Stimulated activated naive CD8-positive, alpha-beta T cell treated with anti-CD3 and anti-CD28 coated beads, Interleukin-15, Interleukin-2, amounts not matched to agents 100 ng/mL and 50 ng/mL, for 24 hours (primary cell): ENCODE data around the gene ZNF197.
"Not testable (repeated sequence)": the region's sequence is repeated elsewhere in the genome, so short reads cannot be mapped to it uniquely, and the experiment has no call there.

Experiments
- H3K27ac Mint-ChIP-seq: one replicate; pipeline ENCODE4 v1.8.0; 2021; ENCODE audit warnings: mild to moderate bottlenecking, mixed read lengths
- H3K27me3 Mint-ChIP-seq: one replicate; pipeline ENCODE4 v1.8.0; 2021; ENCODE audit warnings: mixed read lengths
- H3K36me3 Mint-ChIP-seq: one replicate; pipeline ENCODE4 v1.8.0; 2021; ENCODE audit warnings: low read depth, mixed read lengths
- H3K4me1 Mint-ChIP-seq: one replicate; pipeline ENCODE4 v1.8.0; 2021; ENCODE audit warnings: low read depth, mixed read lengths
- H3K4me3 Mint-ChIP-seq: one replicate; pipeline ENCODE4 v1.8.0; 2021; ENCODE audit warnings: mild to moderate bottlenecking, mixed read lengths
- H3K9me3 Mint-ChIP-seq: one replicate; pipeline ENCODE4 v1.8.0; 2021; ENCODE audit warnings: mixed read lengths

ZNF197 gene

DNA sequence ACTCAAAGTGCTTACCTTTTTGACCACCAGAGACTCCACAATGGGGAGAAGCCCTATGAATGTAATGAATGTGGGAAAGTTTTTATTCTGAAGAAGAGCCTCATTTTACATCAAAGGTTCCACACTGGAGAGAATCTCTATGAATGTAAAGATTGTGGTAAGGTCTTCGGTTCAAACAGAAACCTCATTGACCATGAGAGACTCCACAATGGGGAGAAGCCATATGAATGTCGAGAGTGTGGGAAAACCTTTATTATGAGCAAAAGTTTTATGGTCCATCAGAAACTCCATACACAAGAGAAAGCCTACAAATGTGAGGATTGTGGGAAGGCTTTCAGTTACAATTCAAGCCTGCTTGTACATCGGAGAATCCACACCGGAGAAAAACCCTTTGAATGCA is 18.2 kb downstream of the ZNF197 start:
- Mint-ChIP-seq H3K4me3 (no peak overlapping the region), H3K27ac (no peak overlapping the region), H3K27me3 (peaks cover 2% of the 10 kb centered on the region), H3K4me1 (peaks cover 10% of the 10 kb centered on the region), H3K9me3 (peaks cover 61% of the 10 kb centered on the region), H3K36me3 (peaks cover 92% of the 10 kb centered on the region)

DNA sequence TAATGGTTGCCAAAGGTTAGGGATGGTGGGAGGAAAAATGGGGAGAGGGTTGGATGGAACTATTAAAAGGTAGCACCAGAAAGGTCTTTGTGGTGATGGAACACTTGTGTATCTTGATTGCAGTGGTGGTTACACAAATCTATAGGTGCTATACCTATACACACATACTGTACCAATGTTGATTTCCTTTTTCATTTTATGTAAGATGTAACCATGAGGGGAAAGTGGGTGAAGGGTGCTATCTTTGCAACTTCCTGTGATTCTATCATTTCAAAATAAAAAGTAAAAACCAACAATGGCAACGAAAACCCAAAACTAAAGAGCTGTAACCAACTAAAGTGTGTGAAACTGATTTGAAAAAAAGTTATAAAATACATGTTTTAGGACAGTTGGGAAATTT is 22.9 kb downstream of the ZNF197 start:
- no peak overlapping the region for H3K27ac Mint-ChIP-seq

DNA sequence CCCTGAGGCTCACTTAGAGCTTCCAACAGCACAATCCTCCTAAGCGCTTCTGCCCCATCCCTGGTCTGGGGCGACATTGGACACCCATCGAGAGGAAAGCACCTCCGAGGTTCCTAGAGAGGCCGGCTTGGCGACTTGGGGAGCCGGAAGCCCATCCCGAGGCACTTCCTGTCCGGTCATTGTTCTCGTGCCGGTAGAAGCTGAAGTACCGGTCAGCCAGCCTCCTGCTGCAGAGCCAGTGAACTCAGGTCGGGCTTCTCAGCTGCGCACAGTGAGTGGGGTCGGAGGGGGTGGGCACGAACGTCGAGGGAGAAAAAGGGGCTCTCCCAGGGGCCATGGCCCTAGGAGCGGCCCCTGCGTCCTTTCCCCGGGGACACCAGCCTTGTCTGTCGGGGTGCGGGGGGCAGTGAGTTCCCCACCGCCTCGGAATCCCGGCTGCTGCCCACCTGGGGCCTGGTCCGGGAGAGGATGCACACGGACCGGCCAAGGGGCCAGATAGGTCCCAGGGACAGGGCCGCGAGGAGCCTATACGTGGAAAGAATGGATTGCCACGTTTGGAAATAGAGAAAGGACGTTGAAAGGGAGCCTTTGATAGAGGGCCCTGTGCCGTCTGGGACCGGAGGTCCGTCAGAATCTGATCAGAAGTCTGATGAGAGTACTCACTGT is 23.9 kb downstream of the ZNF197 start, which contains the start of gene ZNF35:
Gene ZNF35 (plus strand): TSS at position 169 of the 666 bp plus-strand sequence. CDS start 2,336 bp downstream, outside the sequence.
- peak within 1 kb of the TSS; percentile 81 for H3K4me3 Mint-ChIP-seq
- H3K27ac Mint-ChIP-seq = no peak within 1 kb of the TSS
- H3K36me3 Mint-ChIP-seq = peaks cover 58% of the 10 kb centered on the region
- peaks cover 8% of the 10 kb centered on the region for H3K27me3 Mint-ChIP-seq
- peaks cover 18% of the 10 kb centered on the region for H3K4me1 Mint-ChIP-seq
- H3K9me3 Mint-ChIP-seq = peaks cover 37% of the 10 kb centered on the region

More for the DNA sequence above, 22.9 kb downstream of the ZNF197 start:
- H3K27me3 Mint-ChIP-seq = peaks cover 8% of the 10 kb centered on the region
- H3K36me3 Mint-ChIP-seq = peaks cover 58% of the 10 kb centered on the region
- H3K9me3 Mint-ChIP-seq = peaks cover 46% of the 10 kb centered on the region
- peak overlapping the region; percentile 81 for H3K4me3 Mint-ChIP-seq
- H3K4me1 Mint-ChIP-seq = peaks cover 18% of the 10 kb centered on the region

DNA sequence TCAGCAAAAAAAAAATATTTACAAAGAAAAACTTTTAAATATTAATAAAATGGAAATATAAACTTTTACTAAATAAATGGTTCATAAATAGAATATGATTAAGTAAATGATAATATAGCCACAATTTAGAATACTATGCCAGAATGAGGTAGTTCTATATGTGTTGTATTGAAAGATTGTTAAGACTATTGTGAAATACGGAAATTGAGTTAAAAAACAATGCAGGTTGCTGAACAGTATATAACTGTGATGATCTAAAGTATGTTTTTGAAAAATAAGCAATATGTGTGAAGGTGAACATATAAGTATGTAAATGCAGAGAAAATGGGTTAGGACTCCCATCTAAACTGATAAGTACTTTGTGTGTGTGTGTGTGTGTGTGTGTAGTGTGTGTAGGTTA is 24.9 kb downstream of the ZNF197 start:
- Mint-ChIP-seq H3K27me3 (peaks cover 8% of the 10 kb centered on the region), H3K4me1 (peaks cover 18% of the 10 kb centered on the region), H3K4me3 (no peak overlapping the region), H3K27ac (no peak overlapping the region), H3K9me3 (peaks cover 39% of the 10 kb centered on the region), H3K36me3 (peaks cover 62% of the 10 kb centered on the region)

DNA sequence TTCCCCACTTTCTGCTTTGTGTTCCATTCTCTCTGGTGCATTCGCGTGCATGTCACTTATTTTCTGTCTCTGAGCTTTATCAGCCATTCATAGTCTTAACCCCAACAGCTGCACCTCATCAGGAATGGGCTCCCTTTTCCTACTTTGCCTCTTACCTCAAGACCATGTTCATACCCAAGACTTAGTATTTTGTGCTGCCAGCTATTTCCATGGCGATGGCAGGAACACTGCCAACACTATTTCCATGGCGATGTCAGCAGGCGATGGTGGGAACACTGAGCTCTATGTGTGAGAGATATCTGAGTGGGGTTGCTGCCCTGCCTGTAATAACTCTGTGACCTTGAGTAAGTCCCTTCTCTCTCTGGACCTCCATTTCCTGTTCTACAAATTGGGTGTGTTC is 29.2 kb downstream of the ZNF197 start:
- Mint-ChIP-seq H3K4me3 (no peak overlapping the region), H3K27me3 (peaks cover 3% of the 10 kb centered on the region), H3K9me3 (peaks cover 41% of the 10 kb centered on the region), H3K4me1 (peaks cover 3% of the 10 kb centered on the region), H3K27ac (no peak overlapping the region), H3K36me3 (peaks cover 64% of the 10 kb centered on the region)

DNA sequence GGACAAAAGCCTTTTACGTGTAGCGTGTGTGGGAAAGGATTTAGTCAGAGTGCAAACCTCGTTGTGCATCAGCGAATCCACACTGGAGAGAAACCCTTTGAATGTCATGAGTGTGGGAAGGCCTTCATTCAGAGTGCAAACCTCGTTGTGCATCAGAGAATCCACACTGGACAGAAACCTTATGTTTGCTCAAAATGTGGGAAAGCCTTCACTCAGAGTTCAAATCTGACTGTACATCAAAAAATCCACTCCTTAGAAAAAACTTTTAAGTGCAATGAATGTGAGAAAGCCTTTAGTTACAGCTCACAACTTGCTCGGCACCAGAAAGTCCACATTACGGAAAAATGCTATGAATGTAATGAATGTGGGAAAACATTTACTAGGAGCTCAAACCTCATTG is 34.2 kb downstream of the ZNF197 start:
- Mint-ChIP-seq H3K27ac (no peak overlapping the region), H3K27me3 (no peaks in the 10 kb centered on the region), H3K4me1 (no peaks in the 10 kb centered on the region), H3K9me3 (peaks cover 48% of the 10 kb centered on the region), H3K36me3 (peaks cover 64% of the 10 kb centered on the region), H3K4me3 (no peak overlapping the region)

DNA sequence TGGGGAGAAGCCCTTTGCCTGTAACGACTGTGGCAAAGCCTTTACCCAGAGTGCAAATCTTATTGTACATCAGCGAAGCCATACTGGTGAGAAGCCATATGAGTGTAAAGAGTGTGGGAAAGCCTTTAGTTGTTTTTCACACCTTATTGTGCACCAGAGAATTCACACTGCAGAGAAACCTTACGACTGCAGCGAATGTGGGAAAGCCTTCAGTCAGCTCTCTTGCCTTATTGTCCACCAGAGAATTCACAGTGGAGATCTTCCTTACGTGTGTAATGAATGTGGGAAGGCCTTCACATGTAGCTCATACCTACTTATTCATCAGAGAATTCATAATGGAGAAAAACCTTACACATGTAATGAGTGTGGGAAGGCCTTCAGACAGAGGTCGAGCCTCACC is 34.6 kb downstream of the ZNF197 start:
- no peaks in the 10 kb centered on the region for H3K27me3 Mint-ChIP-seq
- peaks cover 48% of the 10 kb centered on the region for H3K9me3 Mint-ChIP-seq
- H3K4me3 Mint-ChIP-seq = no peak overlapping the region
- H3K4me1 Mint-ChIP-seq = no peaks in the 10 kb centered on the region
- peaks cover 62% of the 10 kb centered on the region for H3K36me3 Mint-ChIP-seq
- no peak overlapping the region for H3K27ac Mint-ChIP-seq

DNA sequence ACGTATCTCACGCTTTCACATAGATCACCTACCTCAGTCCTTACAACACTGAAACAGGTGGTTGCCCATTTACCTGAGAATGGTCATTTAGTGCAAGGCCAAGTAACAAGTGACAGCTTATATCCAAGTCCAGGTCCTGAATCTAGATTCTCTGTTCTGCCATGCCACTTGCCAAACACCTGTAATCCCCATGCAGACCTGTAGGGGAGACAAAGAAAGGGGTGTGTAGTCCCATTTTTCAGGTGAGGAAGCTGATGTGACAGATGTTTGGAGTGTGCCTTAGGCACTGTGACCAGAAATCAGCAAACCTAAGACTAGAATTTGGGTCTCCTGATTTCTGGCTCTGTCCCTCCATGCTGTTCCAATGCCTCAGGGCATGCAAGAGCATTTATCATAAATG is 36.4 kb downstream of the ZNF197 start:
- peaks cover 56% of the 10 kb centered on the region for H3K36me3 Mint-ChIP-seq

DNA sequence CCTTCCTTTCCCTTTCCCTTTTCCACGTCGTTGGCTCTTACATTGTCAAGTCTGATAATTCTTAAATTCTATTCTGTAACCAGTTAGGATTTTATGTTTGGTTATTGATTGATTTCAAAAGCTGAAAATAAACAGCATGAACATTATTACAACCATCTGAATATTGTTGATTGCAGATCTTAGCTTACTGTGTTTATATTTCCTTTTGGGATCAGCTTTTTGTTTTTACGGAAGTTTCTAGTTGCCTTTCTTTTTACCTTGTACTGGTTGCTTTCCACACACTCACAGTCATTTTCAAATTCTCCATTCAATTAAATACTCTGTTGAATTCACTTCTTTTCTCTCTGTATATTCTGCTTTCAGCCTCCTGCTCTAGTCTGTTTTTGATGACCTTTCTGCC is 40.3 kb downstream of the ZNF197 start:
- peaks cover 32% of the 10 kb centered on the region for H3K9me3 Mint-ChIP-seq
- H3K4me1 Mint-ChIP-seq = no peaks in the 10 kb centered on the region
- no peak overlapping the region for H3K27ac Mint-ChIP-seq
- H3K4me3 Mint-ChIP-seq = no peak overlapping the region
- H3K36me3 Mint-ChIP-seq = peaks cover 20% of the 10 kb centered on the region
- peaks cover 9% of the 10 kb centered on the region for H3K27me3 Mint-ChIP-seq

More for the DNA sequence above, 36.4 kb downstream of the ZNF197 start:
- peaks cover 55% of the 10 kb centered on the region for H3K9me3 Mint-ChIP-seq
- H3K4me3 Mint-ChIP-seq = no peak overlapping the region
- no peak overlapping the region for H3K27ac Mint-ChIP-seq
- H3K27me3 Mint-ChIP-seq = peaks cover 9% of the 10 kb centered on the region
- H3K4me1 Mint-ChIP-seq = no peaks in the 10 kb centered on the region

DNA sequence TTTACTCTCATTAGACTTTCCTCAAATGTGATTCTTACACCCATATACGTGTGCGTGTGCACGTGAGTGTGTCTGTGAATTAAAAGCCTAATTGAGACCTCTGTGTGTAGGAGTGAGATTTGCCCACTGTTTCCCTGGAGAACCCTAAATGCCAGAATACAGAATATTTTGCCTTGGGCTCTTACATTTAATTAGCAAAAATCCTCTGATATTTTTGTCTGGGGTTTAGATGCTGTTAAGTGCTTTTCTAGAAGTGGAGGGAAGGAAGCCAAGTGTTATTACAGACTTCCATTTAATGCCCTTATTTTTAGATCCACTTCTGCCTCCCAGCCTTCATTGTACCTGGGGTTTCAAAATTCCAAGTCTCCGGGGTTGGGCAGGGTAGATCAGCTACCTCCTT is 41.5 kb downstream of the ZNF197 start:
- Mint-ChIP-seq H3K36me3 (peaks cover 13% of the 10 kb centered on the region), H3K27me3 (peaks cover 9% of the 10 kb centered on the region), H3K9me3 (peaks cover 32% of the 10 kb centered on the region), H3K27ac (no peak overlapping the region), H3K4me3 (no peak overlapping the region), H3K4me1 (no peaks in the 10 kb centered on the region)

DNA sequence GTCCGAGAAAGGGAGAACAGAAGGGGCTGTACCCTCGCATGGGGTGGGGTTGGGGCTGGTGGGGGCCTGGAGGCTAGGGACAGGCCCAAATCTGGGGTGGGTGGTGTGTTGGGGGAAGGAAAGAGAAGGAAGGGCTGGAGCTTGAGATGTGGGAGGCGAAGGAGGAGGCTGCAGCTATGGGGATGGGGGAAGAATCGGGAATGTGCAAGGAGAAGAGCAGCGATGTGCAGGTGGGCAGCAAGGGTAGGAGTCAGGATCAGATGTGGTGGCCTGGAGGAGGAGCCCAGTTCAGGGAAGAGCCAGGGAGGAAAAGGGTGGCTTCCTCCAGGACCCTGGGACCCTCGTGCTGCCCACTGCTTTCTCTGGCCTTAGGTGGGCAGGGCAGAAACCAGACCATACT is 44.9 kb downstream of the ZNF197 start:
- Mint-ChIP-seq H3K4me3 (no peak overlapping the region), H3K9me3 (peaks cover 37% of the 10 kb centered on the region), H3K4me1 (no peaks in the 10 kb centered on the region), H3K27ac (no peak overlapping the region), H3K36me3 (peaks cover 8% of the 10 kb centered on the region), H3K27me3 (peaks cover 9% of the 10 kb centered on the region)

DNA sequence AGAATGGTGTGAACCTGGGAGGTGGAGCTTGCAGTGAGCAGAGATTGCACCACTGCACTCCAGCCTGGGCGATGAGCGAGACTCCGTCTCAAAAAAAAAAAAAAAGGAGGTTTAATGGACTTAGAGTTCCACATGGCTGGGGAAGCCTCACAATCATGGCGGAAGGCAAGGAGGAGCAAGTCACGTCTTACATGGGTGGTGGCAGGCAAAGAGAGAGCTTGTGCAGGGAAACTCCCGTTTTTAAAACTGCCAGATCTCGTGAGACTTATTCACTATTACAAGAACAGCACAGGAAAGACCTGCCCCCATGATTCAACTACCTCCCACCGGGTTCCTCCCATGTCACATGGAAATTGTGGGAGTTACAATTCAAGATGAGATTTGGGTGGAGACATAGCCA is 48.6 kb downstream of the ZNF197 start:
- peaks cover 19% of the 10 kb centered on the region for H3K9me3 Mint-ChIP-seq
- not testable (repeated sequence) for H3K4me1 Mint-ChIP-seq, H3K36me3 Mint-ChIP-seq, H3K4me3 Mint-ChIP-seq, H3K27me3 Mint-ChIP-seq, H3K27ac Mint-ChIP-seq

DNA sequence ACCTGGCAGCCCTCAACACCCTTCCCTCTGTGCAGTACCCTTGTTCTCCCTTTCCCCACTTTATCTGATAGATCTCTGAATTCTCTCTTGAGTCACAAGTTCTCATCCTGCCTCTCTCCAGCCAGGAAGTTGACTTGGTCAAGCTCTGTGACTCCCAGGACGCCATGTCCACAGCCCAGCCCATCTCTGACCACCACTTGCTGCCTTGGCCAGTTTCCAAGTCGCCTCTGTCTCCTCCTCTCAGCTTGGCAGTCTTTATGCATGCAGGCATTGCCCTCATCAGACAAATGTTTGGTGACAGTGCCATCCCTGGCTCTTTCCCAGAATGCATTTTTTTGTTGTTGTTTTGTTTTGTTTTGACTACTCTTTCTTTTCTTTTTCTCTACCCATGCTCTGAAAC is 49.4 kb downstream of the ZNF197 start:
- Mint-ChIP-seq H3K27me3 (no peaks in the 10 kb centered on the region), H3K4me3 (no peak overlapping the region), H3K9me3 (peaks cover 15% of the 10 kb centered on the region), H3K4me1 (no peaks in the 10 kb centered on the region), H3K36me3 (peaks cover 4% of the 10 kb centered on the region), H3K27ac (no peak overlapping the region)

DNA sequence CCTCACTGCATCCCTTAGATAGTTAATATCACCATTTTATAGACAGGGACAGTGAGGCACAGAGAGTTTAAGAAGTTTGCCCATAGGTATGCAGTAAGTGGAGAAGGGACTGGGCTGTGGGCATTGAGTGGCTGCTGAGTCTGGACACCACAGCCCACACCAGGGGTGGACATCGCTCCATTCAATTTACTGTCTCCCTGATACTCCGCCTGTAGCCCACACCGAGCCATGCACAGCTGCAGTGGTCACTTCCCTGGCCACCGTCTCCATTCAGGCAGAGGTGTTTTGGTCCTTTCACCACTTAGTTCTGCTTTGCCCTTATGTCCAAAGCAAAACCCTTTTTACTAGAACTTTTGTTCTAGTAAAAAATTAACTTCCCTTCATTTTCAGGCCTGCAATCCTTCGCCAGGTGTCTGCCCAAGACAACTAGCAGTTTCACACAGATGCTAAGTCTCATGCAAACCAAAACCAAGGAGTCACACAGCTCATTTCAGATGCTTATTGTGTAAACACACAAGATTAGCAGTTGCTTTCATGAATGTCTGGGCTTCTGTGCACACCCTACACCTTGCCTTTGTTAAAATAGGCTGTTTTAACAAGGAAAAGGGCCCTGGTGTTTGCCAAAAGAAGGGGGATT is 53.8 kb downstream of the ZNF197 start:
- Mint-ChIP-seq H3K27me3 (no peaks in the 10 kb centered on the region), H3K36me3 (peaks cover 19% of the 10 kb centered on the region), H3K4me3 (no peak overlapping the region), H3K27ac (no peak overlapping the region), H3K9me3 (peaks cover 20% of the 10 kb centered on the region), H3K4me1 (no peaks in the 10 kb centered on the region)

DNA sequence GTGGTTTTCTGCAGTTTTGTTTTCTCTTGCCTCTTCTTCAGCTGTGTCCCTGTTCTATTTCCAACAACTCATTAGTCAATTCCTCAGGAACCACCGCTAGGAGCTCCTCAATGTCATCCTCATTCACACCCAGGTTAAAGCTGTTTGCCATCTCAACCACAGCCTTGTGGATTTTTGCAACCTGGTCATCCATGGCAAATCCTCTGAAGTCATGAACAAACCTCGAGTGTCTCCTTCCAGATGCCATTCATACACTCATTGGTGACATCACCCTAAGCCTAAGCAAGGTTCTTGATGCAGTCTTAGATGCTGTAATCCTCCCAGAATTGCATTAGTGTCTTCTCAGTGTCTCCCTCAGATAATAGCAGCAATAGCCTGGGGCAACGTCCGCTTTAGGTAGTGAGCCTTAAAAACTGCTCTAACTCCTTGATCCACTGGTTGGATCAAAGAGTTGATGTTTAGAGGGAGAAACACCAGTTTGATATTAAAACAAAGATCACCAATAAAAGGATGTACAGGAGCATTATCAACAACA is 56.2 kb downstream of the ZNF197 start:
- Mint-ChIP-seq H3K4me3 (no peak overlapping the region), H3K27ac (no peak overlapping the region), H3K9me3 (peaks cover 32% of the 10 kb centered on the region), H3K27me3 (peaks cover 16% of the 10 kb centered on the region), H3K36me3 (peaks cover 42% of the 10 kb centered on the region), H3K4me1 (peaks cover 10% of the 10 kb centered on the region)
